ENCODE measurements around the gene GYG2. TPM values are rescaled to one million over a fixed set of nuclear protein-coding genes. Genes with fewer than 3 reads are reported as not detected.
A peak's percentile ranks its signal among the peaks of the same experiment; 100 is the strongest.

Gene GYG2
- total and polyA plus RNA-seq, 2 of the 8 experiments (the other 6 are each of a cell fraction or from before 2014, with no cell fraction given): 52.8 to 65.3 TPM

GRCh38 chrX:2782171-2782570, 46.6 kb upstream of the GYG2 start:
- Histone ChIP-seq H3K9me3 (ENCODE audit: insufficient read depth in 2 of 2, low read depth in 1 of 2, low read length in 1 of 2) (no peaks in the 10 kb centered on the region), H4K91ac (replicated peaks; ENCODE audit: insufficient read length, low read length) (no peak overlapping the region), H3K23ac (ENCODE audit: insufficient read length) (no peak overlapping the region), H2BK120ac (replicated peaks; ENCODE audit: low read depth, low read length) (no peak overlapping the region), H3K23me2 (ENCODE audit: low read depth, low read length) (no peaks in the 10 kb centered on the region), H2BK12ac (ENCODE audit: low read depth, low read length) (no peak overlapping the region), H3K14ac (ENCODE audit: insufficient read length) (no peak overlapping the region), H4K5ac (ENCODE audit: insufficient read length, low read depth, low read length) (peak overlapping the region; percentile 44), H3K79me2 (ENCODE audit: control insufficient read depth in 1 of 2, insufficient read depth in 2 of 2, low read length in 2 of 2) (no peaks in the 10 kb centered on the region), H3K4me2 (ENCODE audit: insufficient read depth in 1 of 2, low read depth in 2 of 2, low read length in 2 of 2) (peak overlapping the region in 1 of 2 experiments; percentile 1; a peak in 1 of 4 replicates), H2AK5ac (ENCODE audit: low read depth, low read length) (no peak overlapping the region), H3K4me3 (ENCODE audit: extremely low read depth in 1 of 4, insufficient read depth in 2 of 4, low read depth in 3 of 4, low read length in 4 of 4) (no peak overlapping the region), H3K79me1 (ENCODE audit: low read depth, low read length) (no peaks in the 10 kb centered on the region), H3K9ac (replicated peaks in 1 of 4; ENCODE audit: extremely low read depth in 1 of 4, low read depth in 3 of 4, low read length in 3 of 4) (no peak overlapping the region), H3K27ac (ENCODE audit: low read depth, low read length) (no peak overlapping the region), H2BK5ac (ENCODE audit: low read depth, low read length) (peak overlapping the region; percentile 35; the same call in 1 of the 2 replicates), H3K36me3 (ENCODE audit: control insufficient read depth in 2 of 4, insufficient read depth in 4 of 4, low read length in 3 of 4) (no peaks in the 10 kb centered on the region), H3K4ac (replicated peaks; ENCODE audit: insufficient read length, low read depth, low read length) (no peak overlapping the region), H4K8ac (ENCODE audit: extremely low read depth, insufficient read depth, low read length) (no peak overlapping the region), H2BK15ac (ENCODE audit: low read length) (no peak overlapping the region), H2AFZ (ENCODE audit: low read length) (no peak overlapping the region), H3K27me3 (replicated peaks in 1 of 4; ENCODE audit: control insufficient read depth in 3 of 4, extremely low read depth in 1 of 4, insufficient read depth in 3 of 4, low read length in 3 of 4) (no peaks in the 10 kb centered on the region), H3K4me1 (replicated peaks in 1 of 4; ENCODE audit: control insufficient read depth in 3 of 4, insufficient read depth in 4 of 4, low read length in 3 of 4) (peaks cover 0 to 11% (median 6%) of the 10 kb centered on the region in 4 experiments; a peak in 4 of 7 replicates), H3K56ac (replicated peaks; ENCODE audit: insufficient read length, low read depth, low read length) (no peak overlapping the region), H3K18ac (ENCODE audit: extremely low read depth, low read length) (no peak overlapping the region), H4K20me1 (replicated peaks in 1 of 2; ENCODE audit: control insufficient read depth in 1 of 2, insufficient read depth in 2 of 2, low read length in 2 of 2) (no peaks in the 10 kb centered on the region), H2BK20ac (ENCODE audit: low read length) (no peak overlapping the region)
- DNase-seq (ENCODE audit: low read depth in 1 of 2, low spot score in 2 of 2): no peak
- WGBS, 2 experiments (ENCODE audit: extremely low coverage in 1 of 2, insufficient coverage in 1 of 2, insufficient read length in 1 of 2, insufficient replicate concordance in 2 of 2, low coverage in 1 of 2, low lambda C conversion rate in 2 of 2, missing lambda C conversion rate in 1 of 2): 41% methylated on average over 4 of the region's 4 CpGs; no CpG with 5 or more reads in 1 of the 2 experiments
- ChIA-PET CTCF (ENCODE audit: partially characterized antibody) (no interaction called here), POLR2A (ENCODE audit: partially characterized antibody) (interaction anchor here (1.2 kb wide), 1 partner anchor 18 kb away, joined by 3 read pairs; no protein-coding TSS in a partner anchor)
- FAIRE-seq: no peak
- TF ChIP-seq EP300 (IDR thresholded peaks at IDR 0.05; ENCODE audit: borderline replicate concordance in 1 of 2, low read depth in 2 of 2, low read length in 2 of 2) (no peak), SIN3A (conservative IDR thresholded peaks at IDR 0.05 in 1 of 2, IDR thresholded peaks at IDR 0.05 in 1 of 2; ENCODE audit: low read depth in 1 of 2, low read length in 2 of 2) (no peak), EZH2 (IDR thresholded peaks at IDR 0.05; ENCODE audit: low read depth, low read length, severe bottlenecking) (no peak), HDAC2 (IDR thresholded peaks at IDR 0.05; ENCODE audit: borderline replicate concordance in 1 of 2, low read depth in 2 of 2, low read length in 2 of 2) (no peak), TAF1 (IDR thresholded peaks at IDR 0.05; ENCODE audit: low read depth, low read length) (no peak), TEAD4 (IDR thresholded peaks at IDR 0.05; ENCODE audit: low read depth, low read length) (no peak), HDAC6 (IDR thresholded peaks at IDR 0.05; ENCODE audit: low read depth, low read length) (no peak), CEBPB (IDR thresholded peaks at IDR 0.05; ENCODE audit: low read depth, low read length) (no peak), RFX5 (IDR thresholded peaks at IDR 0.05; ENCODE audit: borderline replicate concordance, low read depth, low read length) (no peak)
